NCI-H2227 (cell line): ENCODE results near the gene ARFIP2.
A peak's percentile ranks its signal among the peaks of the same experiment; 100 is the strongest.
"Not testable (repeated sequence)": the region's sequence is repeated elsewhere in the genome, so short reads cannot be mapped to it uniquely, and the experiment has no call there.

Source experiments
- DNase-seq: peaks from one replicate; lab custom pipeline; 2025; ENCODE audit not compliant: unreplicated experiment; lab: John Stamatoyannopoulos, UW

Gene ARFIP2, protein sequence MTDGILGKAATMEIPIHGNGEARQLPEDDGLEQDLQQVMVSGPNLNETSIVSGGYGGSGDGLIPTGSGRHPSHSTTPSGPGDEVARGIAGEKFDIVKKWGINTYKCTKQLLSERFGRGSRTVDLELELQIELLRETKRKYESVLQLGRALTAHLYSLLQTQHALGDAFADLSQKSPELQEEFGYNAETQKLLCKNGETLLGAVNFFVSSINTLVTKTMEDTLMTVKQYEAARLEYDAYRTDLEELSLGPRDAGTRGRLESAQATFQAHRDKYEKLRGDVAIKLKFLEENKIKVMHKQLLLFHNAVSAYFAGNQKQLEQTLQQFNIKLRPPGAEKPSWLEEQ

DNA sequence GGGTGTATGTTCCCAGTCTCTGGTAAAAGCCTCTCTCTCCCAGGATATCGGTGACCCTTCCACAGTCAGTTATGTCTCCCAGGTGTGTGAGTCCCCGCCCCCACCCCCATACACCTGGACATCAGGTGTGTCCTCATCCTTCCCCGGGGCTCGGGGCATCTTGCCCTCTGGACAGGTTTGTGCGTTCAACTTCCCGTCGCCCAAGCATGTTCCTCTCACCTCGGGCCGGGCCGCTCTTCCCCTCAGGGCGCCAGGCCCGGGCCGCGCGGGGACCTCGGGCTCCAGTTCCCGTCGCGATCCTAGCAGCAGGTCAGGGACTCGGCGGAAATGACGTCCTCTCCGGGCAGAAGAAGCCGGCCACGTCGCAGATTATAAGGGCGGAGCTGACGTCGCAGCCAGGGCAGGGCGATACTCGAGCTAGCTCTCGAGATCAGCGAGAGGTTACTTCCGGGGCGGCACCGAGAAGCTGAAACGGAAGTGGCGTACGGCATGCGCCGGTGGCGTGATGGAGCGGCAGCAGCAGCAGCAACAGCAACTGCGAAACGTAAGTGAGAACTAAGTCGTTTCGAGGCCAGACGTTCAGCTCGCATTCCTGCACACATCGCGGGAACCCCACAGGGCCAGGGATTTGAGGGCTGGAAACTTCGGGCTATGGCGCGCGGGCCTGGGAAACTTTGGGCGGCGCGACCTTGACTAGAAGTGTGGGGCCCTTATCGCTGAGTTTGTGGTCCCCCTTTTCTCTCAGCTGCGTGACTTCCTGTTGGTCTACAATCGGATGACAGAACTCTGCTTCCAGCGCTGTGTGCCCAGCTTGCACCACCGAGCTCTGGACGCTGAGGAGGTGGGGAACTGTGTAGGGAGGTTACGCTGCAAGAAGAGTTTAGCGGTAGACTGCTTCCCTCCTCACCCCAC, at the start of gene ARFIP2, which contains the start of gene TIMM10B:
Gene ARFIP2 (minus strand): TSS at position 320 of the 912 bp plus-strand sequence. CDS start 910 bp downstream, outside the sequence.
Gene TIMM10B (plus strand): TSS at position 490 of the 912 bp plus-strand sequence. CDS start 16 bp downstream, at position 506.
- peak; percentile 99 for DNase-seq

DNA sequence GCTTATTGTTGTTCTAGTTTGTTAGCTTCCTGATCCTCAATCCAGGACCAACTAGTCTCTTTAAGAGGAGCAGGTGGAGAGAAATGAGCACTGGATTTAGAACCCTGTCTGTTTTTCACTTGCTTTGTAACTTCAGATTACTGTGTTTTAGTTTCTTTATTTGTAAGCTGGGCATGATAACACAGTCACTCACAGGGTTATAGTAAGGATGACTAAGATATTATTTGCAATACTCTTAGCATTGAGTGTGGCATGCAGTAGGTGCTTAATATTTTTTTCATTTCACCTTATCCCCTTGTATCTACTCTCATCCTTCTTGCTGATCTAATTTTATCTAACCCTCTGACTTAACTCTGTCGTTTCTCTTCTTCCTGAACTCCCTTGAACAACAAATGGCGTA, 49.7 kb upstream of the ARFIP2 start:
- DNase-seq: no peak

DNA sequence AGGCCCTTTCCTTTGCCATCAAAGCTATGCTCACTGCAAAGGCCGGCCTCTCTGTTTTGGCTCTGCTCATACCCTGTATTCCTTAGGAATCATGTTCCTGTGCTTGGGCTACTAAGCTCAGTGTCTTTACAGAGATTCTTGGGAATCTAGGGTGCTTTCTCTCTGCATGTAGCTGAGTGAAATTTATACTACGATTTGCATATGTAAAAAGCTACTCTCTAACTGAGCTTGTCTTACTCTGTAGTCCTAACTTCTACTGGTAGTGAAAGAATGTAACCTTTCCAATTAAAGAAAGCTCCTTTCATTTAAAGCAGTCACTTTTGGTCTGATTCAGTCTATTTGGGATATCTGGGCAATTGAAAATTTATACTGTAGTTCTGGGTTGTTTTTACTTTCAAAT, 48.1 kb upstream of the ARFIP2 start:
- DNase-seq: no peak

DNA sequence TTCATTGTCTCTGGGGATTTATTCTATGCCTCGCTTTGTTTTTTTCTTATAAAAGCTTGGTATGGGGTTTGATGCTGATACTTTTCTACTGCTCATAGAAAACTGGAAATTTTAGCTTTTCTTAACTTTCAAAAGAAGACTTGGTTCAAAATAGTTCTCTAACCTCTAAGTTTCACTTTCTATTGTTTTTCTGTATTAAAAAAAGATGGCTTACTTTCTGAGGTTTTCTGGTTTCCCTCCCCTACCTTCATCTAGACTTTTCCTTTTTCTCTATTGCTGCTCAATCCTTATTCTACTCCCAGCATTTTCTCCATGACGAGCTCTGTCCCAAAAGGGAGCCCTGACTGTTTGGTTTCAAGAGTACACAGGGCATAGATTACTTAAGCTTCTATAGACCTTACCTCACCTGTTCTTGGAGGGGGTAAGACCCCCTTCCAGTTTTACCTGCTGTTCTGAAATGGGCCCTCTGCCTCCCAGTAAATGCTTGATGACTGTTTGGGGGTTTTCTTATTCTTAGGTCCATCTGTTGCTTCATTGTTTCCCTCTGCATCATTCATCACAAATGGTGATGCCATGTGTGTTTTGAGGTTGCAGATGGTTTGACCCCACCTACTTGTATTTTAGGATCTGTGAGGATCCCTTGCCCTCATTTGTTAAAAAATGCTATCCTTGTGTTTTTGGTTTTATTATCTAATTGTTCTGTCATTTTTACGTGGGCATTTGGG, 45.4 kb upstream of the ARFIP2 start:
- no peak for DNase-seq

DNA sequence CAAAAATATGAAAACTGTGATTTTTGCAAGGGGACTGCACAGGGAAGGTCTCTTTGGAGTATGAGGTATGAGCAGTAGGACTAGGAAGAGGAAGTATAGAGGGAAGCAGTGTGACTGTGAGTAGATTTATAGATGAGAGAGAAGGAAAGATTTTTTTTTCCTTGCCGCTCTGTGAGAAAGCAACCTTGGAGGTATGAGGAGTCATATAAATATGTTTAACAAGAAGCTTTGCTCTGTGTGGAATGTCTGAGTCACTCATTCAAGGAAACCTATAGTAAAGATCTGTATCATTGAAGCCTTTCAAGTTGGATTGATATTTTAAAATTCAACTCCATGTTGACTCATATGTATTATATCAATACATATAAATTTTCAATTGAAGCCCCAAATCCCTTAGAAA, 42.1 kb upstream of the ARFIP2 start:
- DNase-seq: no peak

DNA sequence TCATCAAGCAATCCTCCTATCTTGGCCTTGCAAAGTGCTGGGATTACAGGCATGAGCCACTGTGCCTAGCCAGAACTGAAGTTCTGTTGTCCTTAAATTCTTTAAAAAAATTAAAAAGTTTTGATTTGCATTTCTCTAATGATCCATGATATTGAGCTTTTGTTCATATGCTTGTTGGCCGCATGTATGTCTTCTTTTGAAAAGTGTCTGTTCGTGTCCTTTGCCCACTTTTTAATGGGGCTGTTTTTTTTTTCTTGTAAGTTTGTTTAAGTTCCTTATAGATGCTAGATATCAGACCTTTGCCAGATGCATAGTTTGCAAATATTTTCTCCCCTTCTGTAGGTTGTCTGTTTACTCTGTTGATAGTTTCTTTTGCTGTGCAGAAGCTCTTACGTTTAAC, 40.8 kb upstream of the ARFIP2 start:
- not testable (repeated sequence) for DNase-seq

DNA sequence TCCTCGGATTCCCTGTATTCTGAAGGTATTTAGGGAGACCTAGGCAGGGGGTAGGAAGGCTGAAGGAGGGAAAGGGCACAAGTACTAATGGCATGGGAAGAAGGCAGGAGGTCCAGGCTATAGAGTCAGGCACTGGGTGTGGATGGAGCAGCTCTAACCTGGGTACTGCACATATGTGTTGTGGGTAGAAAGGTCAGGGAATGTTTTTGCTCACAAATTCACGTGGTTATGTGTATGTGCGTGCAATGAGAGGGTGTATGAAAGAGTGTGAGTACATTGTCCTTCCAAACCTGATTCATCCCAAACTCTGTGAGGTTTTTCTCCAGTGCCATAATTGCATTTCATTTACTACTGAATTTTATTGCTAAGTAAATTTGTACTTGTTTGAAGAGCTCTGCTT, 39.1 kb upstream of the ARFIP2 start:
- DNase-seq: no peak

DNA sequence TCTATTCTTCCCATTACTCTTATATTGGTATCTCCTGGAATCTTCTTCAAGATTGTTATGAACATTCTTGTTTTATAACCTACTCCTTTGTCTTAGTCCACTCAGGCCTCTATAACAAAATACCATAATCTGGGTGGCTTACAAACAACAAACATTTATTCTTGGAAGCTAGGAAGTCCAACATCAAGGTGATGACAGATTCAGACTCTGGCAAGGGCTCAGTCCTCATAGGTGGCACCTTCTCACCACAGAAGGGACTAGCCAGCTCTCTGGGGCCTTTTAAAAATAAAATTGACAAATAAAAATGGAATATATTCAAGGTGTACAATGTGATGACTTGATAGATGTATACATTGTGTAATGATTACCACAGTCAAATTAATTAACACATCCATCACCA, 35.7 kb upstream of the ARFIP2 start:
- DNase-seq: no peak

DNA sequence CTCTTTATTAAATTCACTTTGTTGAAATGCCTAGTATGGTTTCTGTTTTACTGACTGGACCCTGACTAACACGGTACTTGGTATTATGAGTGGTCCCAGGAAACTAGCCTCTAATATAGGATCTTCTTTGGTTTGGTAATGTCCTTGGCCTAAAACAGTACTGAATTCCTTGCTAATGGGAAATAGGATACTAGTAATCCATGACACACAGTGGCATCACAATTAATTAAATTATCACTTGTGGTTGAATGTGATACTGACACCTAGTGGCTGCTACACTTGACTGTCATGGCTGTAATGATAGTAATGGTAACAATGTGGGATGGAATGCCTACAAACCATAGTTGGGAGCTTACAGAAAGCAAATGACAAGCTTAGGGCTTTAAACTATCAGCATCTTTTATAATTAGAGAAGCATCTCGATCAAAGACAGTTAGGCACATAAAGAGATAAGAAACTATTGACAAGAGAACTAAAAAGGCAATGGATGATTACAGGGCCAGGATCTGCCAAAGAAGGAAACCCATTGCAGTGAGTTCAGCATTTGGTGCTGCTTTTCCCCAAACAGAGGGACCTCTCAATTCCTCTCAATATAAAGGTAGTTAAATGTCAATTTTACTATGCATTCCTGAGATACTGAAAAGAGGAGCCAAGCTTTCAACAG, 24.6 kb upstream of the ARFIP2 start:
- peak; percentile 51 for DNase-seq

DNA sequence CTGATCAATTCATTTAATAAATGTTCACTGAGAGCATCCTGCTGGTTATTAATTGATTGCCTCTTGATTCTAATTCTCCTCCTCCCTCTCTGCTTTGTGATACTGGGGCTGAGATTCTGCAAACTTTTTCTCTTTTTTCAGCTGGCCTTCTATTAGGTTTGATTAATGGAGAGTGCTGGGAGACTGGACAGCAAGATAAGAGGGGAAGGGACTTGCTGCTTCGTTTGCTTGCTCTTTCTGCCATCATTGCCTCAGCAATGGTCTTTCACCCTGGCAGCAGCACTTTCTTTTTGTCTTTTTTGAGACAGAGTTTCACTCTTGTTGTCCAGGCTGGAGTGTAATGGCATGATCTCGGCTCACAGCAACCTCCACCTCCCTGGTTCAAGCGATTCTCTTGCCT, 23.0 kb upstream of the ARFIP2 start:
- DNase-seq: no peak

DNA sequence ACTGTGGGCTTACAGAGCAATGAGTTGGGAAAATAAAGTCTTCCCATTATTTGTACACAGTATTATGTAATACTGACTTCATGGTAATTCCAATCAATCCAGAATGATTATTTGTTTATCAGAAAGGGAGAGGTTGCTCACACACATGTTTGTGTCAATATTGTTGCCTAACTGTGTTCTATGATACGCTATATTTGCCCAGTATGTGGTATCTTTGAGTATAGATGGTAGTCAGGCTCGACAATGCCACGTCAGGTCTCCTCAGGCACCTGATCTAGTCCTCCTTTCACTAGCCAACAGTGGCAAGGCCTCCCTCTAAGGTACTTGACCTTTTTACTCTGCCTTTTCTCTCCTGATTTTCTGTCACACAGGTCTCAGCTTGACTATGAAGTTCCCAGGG, 21.3 kb upstream of the ARFIP2 start:
- no peak for DNase-seq

DNA sequence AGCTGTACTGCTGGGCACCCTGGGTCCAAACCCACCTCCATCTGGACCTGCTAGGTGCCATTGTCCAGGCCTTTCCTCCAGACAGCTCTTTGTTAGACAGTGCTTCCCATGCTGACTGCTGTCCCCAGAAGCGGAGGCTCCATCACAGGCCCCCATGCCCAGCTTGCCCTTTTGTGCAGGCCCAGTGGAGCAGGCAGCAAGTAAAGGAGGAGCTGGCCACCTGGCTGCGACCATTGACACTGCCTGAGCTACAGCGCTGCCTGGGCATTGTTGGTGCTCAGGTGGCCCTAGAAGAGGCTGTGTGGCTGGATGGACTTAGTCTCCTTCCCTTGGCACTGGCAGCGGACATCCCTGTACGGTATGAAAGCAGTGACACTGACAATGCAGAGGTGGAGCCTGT, 17.4 kb upstream of the ARFIP2 start:
- DNase-seq: no peak

DNA sequence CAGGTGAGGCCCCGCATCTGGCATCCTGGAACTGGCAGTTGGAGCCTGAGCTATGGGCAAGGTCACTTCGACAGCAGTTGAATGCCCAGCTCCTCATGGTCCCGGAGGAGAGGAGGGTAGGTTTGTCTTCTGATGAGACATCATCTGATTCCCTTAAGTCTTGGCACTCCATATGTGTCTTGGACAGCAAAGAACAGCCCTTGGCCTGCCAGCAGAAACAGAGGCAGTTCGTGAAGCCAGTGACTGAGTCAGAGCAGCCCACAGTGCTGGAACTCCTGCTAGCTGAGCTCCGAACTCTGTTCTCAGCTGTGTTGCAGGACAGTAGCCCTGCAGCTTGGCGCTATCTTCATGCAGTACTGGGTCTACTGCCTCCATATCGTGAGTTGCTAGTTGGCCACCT, 17.0 kb upstream of the ARFIP2 start:
- no peak for DNase-seq

DNA sequence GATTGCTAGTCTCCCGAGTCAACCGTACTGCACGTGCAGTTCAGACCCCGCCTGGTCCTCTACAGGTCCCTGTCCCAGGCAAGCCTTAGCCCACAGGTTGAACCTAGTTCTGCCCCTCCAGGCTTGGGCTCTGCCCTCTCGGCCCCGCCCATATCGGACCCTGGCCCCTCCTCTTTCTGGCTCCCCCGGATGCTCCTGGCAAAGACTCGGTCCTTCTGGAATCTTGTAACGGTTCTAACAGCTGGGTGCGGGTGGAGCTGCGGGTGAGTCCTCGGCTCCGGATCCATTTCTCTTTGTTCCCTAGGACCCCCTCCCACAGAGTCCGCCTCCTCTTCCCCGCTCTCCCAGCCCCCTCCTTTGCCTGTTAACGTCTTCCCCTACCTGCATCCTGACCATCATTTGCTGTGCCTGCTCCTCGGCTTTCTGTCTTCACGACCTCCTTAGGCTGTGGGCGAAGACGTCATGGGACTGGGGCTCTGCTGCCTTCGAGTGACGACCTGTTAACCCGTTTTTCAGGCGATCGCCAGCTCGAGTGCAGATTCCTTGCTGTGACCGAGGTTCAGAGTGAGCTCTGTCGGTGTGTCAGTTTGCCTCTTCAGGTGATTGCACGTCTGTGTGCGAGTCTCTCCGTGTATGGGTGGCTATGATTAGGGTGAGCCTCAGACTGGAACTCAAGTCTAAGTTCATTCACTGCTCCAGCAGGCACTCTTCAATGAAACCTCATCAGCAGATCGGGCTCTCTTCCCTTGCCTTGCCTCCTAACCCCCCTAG, 16.1 kb upstream of the ARFIP2 start, which contains the start of gene DNHD1:
Gene DNHD1 (plus strand): TSS at position 212 of the 771 bp plus-strand sequence. CDS start 936 bp downstream, outside the sequence.
- no peak for DNase-seq

DNA sequence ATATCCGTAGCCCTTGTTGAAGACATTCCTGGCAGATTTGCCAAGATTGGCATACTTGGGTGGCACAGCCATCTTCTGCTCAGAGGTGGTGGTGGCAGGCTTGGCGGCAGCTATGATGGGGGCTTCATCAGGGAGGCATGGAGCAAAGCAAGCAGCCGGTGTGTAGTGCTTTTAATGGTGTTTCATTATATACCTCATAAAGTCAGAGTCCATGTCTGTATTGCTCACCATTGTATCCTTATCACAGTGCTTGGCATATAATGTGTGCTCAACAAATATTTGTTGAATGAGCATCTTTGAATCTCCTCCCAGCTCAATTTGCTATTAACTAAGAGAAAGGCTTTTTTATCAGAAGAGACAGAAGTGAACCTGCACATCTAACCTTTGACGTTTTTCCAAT, 8.2 kb upstream of the ARFIP2 start:
- DNase-seq: no peak

DNA sequence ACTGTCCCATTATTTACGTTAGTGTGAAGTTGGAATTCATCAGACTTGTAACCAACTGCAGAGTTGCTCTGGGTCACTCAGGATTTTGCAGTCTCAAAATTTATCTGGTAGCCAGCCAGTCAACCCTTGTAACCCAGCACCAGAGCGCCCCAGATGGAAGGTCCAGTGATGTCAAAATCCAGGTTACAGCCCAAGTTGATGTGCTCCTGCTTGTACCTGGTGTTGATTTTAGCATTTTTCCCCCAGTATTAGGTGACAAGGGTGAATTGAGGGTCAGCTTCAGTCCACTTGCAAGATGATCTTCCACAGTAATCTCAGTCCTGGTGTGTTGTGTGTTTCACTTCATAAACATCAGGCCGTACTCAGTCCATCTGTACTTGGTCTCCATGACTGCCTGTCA, 7.7 kb upstream of the ARFIP2 start:
- DNase-seq: no peak

DNA sequence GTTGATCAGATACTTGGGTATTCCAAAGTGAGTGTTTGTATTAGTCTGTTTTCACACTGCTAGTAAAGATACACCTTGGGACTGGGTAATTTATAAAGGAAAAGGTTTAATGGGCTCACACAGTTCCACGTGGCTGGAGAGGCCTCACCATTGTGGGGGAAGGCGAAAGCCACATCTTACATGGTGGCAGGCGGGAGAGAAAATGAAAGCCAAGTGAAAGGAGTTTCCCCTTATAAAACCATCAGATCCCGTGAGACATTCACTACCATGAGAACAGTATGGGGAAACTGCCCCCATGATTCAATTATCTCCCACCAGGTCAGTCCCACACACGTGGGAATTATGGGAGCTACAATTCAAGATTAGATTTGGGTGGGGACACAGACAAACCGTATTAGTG, 7.2 kb upstream of the ARFIP2 start:
- DNase-seq: no peak

DNA sequence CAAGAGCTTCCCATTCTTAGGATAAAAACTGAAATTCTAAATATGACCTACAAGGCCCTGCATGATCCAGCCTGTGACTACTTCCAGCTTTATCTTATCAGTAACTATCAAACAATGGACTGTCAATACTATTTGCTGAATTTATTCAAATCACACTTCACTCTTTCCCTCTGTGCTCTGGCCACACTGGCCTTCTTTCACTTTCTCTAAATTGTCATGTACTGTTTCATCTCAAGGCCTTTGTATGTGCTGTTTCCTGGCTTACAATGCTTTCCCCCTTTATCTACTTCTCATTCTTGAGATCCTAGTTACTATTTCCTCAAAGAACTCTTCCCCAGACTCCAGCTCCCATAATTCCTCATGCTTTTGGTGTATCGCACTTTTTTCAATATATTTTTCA, 5.8 kb upstream of the ARFIP2 start:
- no peak for DNase-seq

DNA sequence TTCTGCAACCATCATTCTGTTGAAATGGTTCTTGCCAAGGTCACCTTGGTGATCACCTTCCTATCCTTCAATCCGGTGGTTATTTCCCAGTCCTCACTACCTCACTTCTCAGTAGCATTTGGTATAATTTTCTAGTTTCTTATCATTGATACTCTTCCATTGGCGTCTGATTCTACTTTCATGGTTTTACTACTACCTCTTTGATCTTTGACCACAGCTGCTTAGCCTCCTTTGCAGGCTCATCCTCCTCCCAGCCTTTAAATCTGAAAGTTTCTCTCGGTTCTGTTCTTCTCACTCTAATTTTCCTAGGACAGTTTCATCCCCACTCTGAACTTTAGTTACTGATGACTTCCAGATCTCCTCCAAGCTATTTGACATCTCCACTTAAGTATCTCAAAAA, 5.1 kb upstream of the ARFIP2 start:
- DNase-seq: no peak

DNA sequence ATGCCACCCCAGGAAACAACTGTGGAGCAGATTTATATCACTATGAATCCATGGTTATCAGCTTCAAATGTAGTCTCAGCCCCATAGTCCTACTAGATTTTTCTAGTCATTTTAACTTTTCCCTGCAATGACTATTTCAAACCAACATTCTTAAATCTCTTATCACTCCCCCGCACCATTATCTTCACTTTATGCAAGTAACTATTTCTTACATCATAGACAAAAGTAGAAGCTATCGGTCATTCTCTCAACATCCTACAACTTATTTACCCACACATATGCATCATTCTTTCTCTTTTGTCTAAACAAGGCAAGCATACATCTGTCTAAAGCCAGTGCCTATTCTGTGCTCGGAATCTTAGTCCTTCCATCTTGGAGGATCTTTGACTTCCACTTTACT, 4.5 kb upstream of the ARFIP2 start:
- no peak for DNase-seq
